GM20431 (cell line): ENCODE data around the gene SGTB.
"Not testable (repeated sequence)": the region's sequence is repeated elsewhere in the genome, so short reads cannot be mapped to it uniquely, and the experiment has no call there.

Experiments used
- in situ Hi-C: fragments of 300-500 bp; cut with MseI, MboI; formaldehyde crosslinking; loops from one replicate; pipeline ENCODE4 v1.15.0; 2020; ENCODE audit warnings: low sequenced_read_pairs; ENCODE audit not compliant: unreplicated experiment

Gene SGTB

GRCh38 chr5:65737842-65738241 lies 15.9 kb upstream of the SGTB start:
- in situ Hi-C loops: no loop called here

- in situ Hi-C loops: no loop called here
Measured at GRCh38 chr5:65736011-65736410, 14.1 kb upstream of the SGTB start.

GRCh38 chr5:65734921-65735320 lies 13.0 kb upstream of the SGTB start:
- in situ Hi-C loops: no loop called here

GRCh38 chr5:65734196-65734775 lies 12.4 kb upstream of the SGTB start:
- in situ Hi-C loops: not testable (repeated sequence)

GRCh38 chr5:65732046-65732445 lies 10.1 kb upstream of the SGTB start:
- in situ Hi-C loops: not testable (repeated sequence)

GRCh38 chr5:65730910-65731309 lies 9.0 kb upstream of the SGTB start:
- in situ Hi-C loops: no loop called here

- in situ Hi-C loops: no loop called here
Measured at GRCh38 chr5:65728218-65728617, 6.3 kb upstream of the SGTB start.

- in situ Hi-C loops: no loop called here
Measured at GRCh38 chr5:65727491-65728156, 5.7 kb upstream of the SGTB start.

- in situ Hi-C loops: no loop called here
Measured at GRCh38 chr5:65722575-65723403, 880 bp upstream of the SGTB start.

- in situ Hi-C loops: no loop called here
Measured at GRCh38 chr5:65721050-65721719, 724 bp downstream of the SGTB start.

- in situ Hi-C loops: no loop called here
Measured at GRCh38 chr5:65718576-65719310, 3.2 kb downstream of the SGTB start.

- in situ Hi-C loops: no loop called here
Measured at GRCh38 chr5:65708145-65708544, 13.8 kb downstream of the SGTB start.

GRCh38 chr5:65707663-65708062 lies 14.2 kb downstream of the SGTB start:
- in situ Hi-C loops: no loop called here

GRCh38 chr5:65704621-65705239 lies 17.2 kb downstream of the SGTB start:
- in situ Hi-C loops: no loop called here

- in situ Hi-C loops: no loop called here
Measured at GRCh38 chr5:65702036-65702435, 19.9 kb downstream of the SGTB start.

GRCh38 chr5:65699338-65699737 lies 22.6 kb downstream of the SGTB start:
- in situ Hi-C loops: no loop called here

- in situ Hi-C loops: no loop called here
Measured at GRCh38 chr5:65696892-65697291, 25.0 kb downstream of the SGTB start.

- in situ Hi-C loops: no loop called here
Measured at GRCh38 chr5:65695896-65696295, 26.0 kb downstream of the SGTB start.

- in situ Hi-C loops: no loop called here
Measured at GRCh38 chr5:65695162-65695755, 26.6 kb downstream of the SGTB start.
